ENCODE results near the gene POLE2.
A peak's percentile ranks its signal among the peaks of the same experiment; 100 is the strongest.

Gene POLE2

DNA sequence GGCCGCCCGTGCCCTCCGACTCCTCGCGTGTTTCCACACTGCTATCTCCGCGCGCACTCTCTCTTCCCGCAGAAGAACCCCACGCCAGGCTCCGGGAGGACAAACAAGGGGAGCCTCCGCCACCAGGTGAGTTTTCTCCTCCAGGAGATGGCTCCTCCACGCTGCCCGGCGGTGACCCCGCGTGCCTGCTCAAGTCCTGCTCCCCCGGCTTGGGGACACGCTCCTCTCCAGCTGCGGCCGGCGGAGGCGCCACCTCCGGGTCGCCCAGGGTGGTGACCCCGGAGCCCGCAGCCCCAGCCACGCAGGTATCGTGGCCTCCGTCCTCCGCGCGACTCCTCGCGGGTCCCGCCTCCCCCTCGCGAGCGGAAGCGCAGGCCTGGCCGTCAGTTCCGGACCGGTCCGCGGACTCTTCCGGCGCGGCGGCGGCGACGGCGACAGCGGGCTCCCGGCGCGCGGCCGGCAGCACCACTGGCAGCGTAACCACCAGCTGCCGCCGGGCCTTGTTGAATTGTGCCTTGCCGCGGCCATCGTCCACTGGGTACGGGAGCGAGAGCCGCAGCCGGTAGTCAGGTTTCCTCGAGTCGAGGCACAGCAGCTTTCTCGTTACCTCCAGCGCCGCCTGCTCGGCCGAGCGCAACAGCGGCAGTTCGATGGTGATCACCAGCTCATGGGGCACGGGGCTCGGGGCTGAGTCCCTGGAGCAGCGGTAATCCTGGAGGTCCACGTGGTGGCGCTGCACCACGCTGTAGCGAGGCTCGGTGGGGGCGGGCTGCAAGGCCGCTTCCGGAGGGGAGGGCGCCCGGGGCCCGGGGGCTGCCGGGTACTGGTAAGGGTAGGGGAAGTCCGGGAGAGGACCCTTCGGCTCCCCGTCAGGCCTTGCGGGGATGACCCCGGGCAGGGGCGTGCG is 54.1 kb downstream of the POLE2 start (continued):
- TF ChIP-seq, protein P1, sequence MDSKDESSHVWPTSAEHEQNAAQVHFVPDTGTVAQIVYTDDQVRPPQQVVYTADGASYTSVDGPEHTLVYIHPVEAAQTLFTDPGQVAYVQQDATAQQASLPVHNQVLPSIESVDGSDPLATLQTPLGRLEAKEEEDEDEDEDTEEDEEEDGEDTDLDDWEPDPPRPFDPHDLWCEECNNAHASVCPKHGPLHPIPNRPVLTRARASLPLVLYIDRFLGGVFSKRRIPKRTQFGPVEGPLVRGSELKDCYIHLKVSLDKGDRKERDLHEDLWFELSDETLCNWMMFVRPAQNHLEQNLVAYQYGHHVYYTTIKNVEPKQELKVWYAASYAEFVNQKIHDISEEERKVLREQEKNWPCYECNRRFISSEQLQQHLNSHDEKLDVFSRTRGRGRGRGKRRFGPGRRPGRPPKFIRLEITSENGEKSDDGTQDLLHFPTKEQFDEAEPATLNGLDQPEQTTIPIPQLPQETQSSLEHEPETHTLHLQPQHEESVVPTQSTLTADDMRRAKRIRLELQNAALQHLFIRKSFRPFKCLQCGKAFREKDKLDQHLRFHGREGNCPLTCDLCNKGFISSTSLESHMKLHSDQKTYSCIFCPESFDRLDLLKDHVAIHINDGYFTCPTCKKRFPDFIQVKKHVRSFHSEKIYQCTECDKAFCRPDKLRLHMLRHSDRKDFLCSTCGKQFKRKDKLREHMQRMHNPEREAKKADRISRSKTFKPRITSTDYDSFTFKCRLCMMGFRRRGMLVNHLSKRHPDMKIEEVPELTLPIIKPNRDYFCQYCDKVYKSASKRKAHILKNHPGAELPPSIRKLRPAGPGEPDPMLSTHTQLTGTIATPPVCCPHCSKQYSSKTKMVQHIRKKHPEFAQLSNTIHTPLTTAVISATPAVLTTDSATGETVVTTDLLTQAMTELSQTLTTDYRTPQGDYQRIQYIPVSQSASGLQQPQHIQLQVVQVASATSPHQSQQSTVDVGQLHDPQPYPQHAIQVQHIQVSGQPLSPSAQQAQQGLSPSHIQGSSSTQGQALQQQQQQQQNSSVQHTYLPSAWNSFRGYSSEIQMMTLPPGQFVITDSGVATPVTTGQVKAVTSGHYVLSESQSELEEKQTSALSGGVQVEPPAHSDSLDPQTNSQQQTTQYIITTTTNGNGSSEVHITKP (tag by site-specific recombination; IDR thresholded peaks at IDR 0.05) = peak; percentile 22
- TF ChIP-seq ZNF561 (tag by site-specific recombination; IDR thresholded peaks at IDR 0.05; ENCODE audit: borderline replicate concordance) (peak; percentile 51; the same call in 1 of the 2 replicates), YY2 (tag by site-specific recombination; IDR thresholded peaks at IDR 0.05) (0 out of 2 replicates have a peak, but pooled peaks have one; percentile 19), ZFP41 (tag by site-specific recombination; IDR thresholded peaks at IDR 0.05; ENCODE audit: borderline replicate concordance) (no peak), ZNF112 (tag by site-specific recombination; IDR thresholded peaks at IDR 0.05) (no peak), OSR2 (tag by site-specific recombination; IDR thresholded peaks at IDR 0.05) (0 out of 2 replicates have a peak, but pooled peaks have one; percentile 5), ZNF777 (tag by site-specific recombination; IDR thresholded peaks at IDR 0.05; ENCODE audit: borderline replicate concordance) (no peak), ZNF223 (tag by site-specific recombination; IDR thresholded peaks at IDR 0.05) (no peak), ZNF354C (tag by site-specific recombination; IDR thresholded peaks at IDR 0.05; ENCODE audit: borderline replicate concordance, low read depth) (no peak), SCRT2 (tag by site-specific recombination; IDR thresholded peaks at IDR 0.05) (peak; percentile 94), ZNF423 (tag by site-specific recombination; IDR thresholded peaks at IDR 0.05) (no peak), ZNF292 (tag by site-specific recombination; IDR thresholded peaks at IDR 0.05; ENCODE audit: borderline replicate concordance, low read depth) (no peak), MZF1 (tag by site-specific recombination; IDR thresholded peaks at IDR 0.05; ENCODE audit: borderline replicate concordance) (peak; percentile 72; the same call in 1 of the 2 replicates), ZBTB48 (tag by site-specific recombination; IDR thresholded peaks at IDR 0.05) (peak; percentile 67; the same call in 1 of the 2 replicates), HOXA7 (CRISPR knock-in tag; IDR thresholded peaks at IDR 0.05; ENCODE audit: borderline replicate concordance) (no peak), ZNF791 (tag by site-specific recombination; IDR thresholded peaks at IDR 0.05) (no peak)
- TF ChIP-seq, protein P2, sequence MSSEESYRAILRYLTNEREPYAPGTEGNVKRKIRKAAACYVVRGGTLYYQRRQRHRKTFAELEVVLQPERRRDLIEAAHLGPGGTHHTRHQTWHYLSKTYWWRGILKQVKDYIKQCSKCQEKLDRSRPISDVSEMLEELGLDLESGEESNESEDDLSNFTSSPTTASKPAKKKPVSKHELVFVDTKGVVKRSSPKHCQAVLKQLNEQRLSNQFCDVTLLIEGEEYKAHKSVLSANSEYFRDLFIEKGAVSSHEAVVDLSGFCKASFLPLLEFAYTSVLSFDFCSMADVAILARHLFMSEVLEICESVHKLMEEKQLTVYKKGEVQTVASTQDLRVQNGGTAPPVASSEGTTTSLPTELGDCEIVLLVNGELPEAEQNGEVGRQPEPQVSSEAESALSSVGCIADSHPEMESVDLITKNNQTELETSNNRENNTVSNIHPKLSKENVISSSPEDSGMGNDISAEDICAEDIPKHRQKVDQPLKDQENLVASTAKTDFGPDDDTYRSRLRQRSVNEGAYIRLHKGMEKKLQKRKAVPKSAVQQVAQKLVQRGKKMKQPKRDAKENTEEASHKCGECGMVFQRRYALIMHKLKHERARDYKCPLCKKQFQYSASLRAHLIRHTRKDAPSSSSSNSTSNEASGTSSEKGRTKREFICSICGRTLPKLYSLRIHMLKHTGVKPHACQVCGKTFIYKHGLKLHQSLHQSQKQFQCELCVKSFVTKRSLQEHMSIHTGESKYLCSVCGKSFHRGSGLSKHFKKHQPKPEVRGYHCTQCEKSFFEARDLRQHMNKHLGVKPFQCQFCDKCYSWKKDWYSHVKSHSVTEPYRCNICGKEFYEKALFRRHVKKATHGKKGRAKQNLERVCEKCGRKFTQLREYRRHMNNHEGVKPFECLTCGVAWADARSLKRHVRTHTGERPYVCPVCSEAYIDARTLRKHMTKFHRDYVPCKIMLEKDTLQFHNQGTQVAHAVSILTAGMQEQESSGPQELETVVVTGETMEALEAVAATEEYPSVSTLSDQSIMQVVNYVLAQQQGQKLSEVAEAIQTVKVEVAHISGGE (tag by site-specific recombination; conservative IDR thresholded peaks at IDR 0.05; ENCODE audit: low read depth) = peak; percentile 87
- TF ChIP-seq, protein P3, sequence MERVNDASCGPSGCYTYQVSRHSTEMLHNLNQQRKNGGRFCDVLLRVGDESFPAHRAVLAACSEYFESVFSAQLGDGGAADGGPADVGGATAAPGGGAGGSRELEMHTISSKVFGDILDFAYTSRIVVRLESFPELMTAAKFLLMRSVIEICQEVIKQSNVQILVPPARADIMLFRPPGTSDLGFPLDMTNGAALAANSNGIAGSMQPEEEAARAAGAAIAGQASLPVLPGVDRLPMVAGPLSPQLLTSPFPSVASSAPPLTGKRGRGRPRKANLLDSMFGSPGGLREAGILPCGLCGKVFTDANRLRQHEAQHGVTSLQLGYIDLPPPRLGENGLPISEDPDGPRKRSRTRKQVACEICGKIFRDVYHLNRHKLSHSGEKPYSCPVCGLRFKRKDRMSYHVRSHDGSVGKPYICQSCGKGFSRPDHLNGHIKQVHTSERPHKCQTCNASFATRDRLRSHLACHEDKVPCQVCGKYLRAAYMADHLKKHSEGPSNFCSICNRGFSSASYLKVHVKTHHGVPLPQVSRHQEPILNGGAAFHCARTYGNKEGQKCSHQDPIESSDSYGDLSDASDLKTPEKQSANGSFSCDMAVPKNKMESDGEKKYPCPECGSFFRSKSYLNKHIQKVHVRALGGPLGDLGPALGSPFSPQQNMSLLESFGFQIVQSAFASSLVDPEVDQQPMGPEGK (tag by site-specific recombination; IDR thresholded peaks at IDR 0.05) = peak; percentile 98
- TF ChIP-seq, protein P4, sequence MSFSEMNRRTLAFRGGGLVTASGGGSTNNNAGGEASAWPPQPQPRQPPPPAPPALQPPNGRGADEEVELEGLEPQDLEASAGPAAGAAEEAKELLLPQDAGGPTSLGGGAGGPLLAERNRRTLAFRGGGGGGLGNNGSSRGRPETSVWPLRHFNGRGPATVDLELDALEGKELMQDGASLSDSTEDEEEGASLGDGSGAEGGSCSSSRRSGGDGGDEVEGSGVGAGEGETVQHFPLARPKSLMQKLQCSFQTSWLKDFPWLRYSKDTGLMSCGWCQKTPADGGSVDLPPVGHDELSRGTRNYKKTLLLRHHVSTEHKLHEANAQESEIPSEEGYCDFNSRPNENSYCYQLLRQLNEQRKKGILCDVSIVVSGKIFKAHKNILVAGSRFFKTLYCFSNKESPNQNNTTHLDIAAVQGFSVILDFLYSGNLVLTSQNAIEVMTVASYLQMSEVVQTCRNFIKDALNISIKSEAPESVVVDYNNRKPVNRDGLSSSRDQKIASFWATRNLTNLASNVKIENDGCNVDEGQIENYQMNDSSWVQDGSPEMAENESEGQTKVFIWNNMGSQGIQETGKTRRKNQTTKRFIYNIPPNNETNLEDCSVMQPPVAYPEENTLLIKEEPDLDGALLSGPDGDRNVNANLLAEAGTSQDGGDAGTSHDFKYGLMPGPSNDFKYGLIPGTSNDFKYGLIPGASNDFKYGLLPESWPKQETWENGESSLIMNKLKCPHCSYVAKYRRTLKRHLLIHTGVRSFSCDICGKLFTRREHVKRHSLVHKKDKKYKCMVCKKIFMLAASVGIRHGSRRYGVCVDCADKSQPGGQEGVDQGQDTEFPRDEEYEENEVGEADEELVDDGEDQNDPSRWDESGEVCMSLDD (tag by site-specific recombination; IDR thresholded peaks at IDR 0.05) = peak; percentile 38; the same call in 1 of the 2 replicates
- TF ChIP-seq, protein P5, sequence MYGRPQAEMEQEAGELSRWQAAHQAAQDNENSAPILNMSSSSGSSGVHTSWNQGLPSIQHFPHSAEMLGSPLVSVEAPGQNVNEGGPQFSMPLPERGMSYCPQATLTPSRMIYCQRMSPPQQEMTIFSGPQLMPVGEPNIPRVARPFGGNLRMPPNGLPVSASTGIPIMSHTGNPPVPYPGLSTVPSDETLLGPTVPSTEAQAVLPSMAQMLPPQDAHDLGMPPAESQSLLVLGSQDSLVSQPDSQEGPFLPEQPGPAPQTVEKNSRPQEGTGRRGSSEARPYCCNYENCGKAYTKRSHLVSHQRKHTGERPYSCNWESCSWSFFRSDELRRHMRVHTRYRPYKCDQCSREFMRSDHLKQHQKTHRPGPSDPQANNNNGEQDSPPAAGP (tag by site-specific recombination; IDR thresholded peaks at IDR 0.05) = peak; percentile 57; the same call in 1 of the 2 replicates
- TF ChIP-seq, protein P6, sequence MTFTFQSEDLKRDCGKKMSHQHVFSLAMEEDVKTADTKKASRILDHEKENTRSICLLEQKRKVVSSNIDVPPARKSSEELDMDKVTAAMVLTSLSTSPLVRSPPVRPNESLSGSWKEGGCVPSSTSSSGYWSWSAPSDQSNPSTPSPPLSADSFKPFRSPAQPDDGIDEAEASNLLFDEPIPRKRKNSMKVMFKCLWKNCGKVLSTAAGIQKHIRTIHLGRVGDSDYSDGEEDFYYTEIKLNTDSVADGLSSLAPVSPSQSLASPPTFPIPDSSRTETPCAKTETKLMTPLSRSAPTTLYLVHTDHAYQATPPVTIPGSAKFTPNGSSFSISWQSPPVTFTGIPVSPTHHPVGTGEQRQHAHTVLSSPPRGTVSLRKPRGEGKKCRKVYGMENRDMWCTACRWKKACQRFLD (tag by site-specific recombination; IDR thresholded peaks at IDR 0.05) = no peak
- TF ChIP-seq, protein P7, sequence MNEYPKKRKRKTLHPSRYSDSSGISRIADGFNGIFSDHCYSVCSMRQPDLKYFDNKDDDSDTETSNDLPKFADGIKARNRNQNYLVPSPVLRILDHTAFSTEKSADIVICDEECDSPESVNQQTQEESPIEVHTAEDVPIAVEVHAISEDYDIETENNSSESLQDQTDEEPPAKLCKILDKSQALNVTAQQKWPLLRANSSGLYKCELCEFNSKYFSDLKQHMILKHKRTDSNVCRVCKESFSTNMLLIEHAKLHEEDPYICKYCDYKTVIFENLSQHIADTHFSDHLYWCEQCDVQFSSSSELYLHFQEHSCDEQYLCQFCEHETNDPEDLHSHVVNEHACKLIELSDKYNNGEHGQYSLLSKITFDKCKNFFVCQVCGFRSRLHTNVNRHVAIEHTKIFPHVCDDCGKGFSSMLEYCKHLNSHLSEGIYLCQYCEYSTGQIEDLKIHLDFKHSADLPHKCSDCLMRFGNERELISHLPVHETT (tag by site-specific recombination; IDR thresholded peaks at IDR 0.05) = peak; percentile 53; the same call in 1 of the 2 replicates

All from HEK293 (cell line).